Activated naive CD4-positive, alpha-beta T cell treated with Interleukin-2 at 50 U/mL for 16 hours (primary cell): ENCODE data around the gene COX7A2L.
"Not testable (repeated sequence)": the region's sequence is repeated elsewhere in the genome, so short reads cannot be mapped to it uniquely, and the experiment has no call there.

ENCODE experiments used
- DNase-seq: peaks from one replicate; pipeline ENCODE4 v3.0.0-alpha.2; 2020

Gene COX7A2L

GRCh38 chr2:42337846-42338566 lies 23.0 kb downstream of the COX7A2L start:
- DNase-seq = no peak

GRCh38 chr2:42337356-42337820 lies 23.6 kb downstream of the COX7A2L start:
- DNase-seq = no peak

- DNase-seq = no peak
These were observed 24.6 kb downstream of the COX7A2L start for GRCh38 chr2:42336361-42336965.

GRCh38 chr2:42335514-42336104 lies 25.4 kb downstream of the COX7A2L start:
- DNase-seq = no peak

GRCh38 chr2:42334865-42335264 lies 26.2 kb downstream of the COX7A2L start:
- not testable (repeated sequence) for DNase-seq

- DNase-seq = no peak
These were observed 26.8 kb downstream of the COX7A2L start for GRCh38 chr2:42334220-42334619.

GRCh38 chr2:42333579-42333978 lies 27.4 kb downstream of the COX7A2L start:
- DNase-seq = no peak

GRCh38 chr2:42332575-42332974 lies 28.4 kb downstream of the COX7A2L start:
- no peak for DNase-seq

GRCh38 chr2:42331569-42332284 lies 29.3 kb downstream of the COX7A2L start:
- DNase-seq = no peak

GRCh38 chr2:42329736-42330135 lies 31.3 kb downstream of the COX7A2L start:
- DNase-seq = no peak

GRCh38 chr2:42328923-42329322 lies 32.1 kb downstream of the COX7A2L start:
- no peak for DNase-seq

GRCh38 chr2:42328148-42328833 lies 32.7 kb downstream of the COX7A2L start:
- no peak for DNase-seq

GRCh38 chr2:42327125-42327524 lies 33.9 kb downstream of the COX7A2L start:
- no peak for DNase-seq

GRCh38 chr2:42325609-42326008 lies 35.4 kb downstream of the COX7A2L start:
- DNase-seq = no peak

- DNase-seq = no peak
These were observed 36.1 kb downstream of the COX7A2L start for GRCh38 chr2:42324949-42325348.

GRCh38 chr2:42324244-42324643 lies 36.8 kb downstream of the COX7A2L start:
- DNase-seq = no peak

- DNase-seq = no peak
These were observed 39.5 kb downstream of the COX7A2L start for GRCh38 chr2:42321452-42322064.

- DNase-seq = no peak
These were observed 41.8 kb downstream of the COX7A2L start for GRCh38 chr2:42319265-42319664.

GRCh38 chr2:42317945-42318344 lies 43.1 kb downstream of the COX7A2L start:
- DNase-seq = no peak

GRCh38 chr2:42317486-42317885 lies 43.5 kb downstream of the COX7A2L start:
- no peak for DNase-seq

GRCh38 chr2:42316910-42317309 lies 44.1 kb downstream of the COX7A2L start:
- no peak for DNase-seq

- no peak for DNase-seq
These were observed 45.1 kb downstream of the COX7A2L start for GRCh38 chr2:42315844-42316470.
